Measurements from ENCODE around the gene S100A12.
"Not testable (repeated sequence)": the region's sequence is repeated elsewhere in the genome, so short reads cannot be mapped to it uniquely, and the experiment has no call there.

Gene S100A12

DNA sequence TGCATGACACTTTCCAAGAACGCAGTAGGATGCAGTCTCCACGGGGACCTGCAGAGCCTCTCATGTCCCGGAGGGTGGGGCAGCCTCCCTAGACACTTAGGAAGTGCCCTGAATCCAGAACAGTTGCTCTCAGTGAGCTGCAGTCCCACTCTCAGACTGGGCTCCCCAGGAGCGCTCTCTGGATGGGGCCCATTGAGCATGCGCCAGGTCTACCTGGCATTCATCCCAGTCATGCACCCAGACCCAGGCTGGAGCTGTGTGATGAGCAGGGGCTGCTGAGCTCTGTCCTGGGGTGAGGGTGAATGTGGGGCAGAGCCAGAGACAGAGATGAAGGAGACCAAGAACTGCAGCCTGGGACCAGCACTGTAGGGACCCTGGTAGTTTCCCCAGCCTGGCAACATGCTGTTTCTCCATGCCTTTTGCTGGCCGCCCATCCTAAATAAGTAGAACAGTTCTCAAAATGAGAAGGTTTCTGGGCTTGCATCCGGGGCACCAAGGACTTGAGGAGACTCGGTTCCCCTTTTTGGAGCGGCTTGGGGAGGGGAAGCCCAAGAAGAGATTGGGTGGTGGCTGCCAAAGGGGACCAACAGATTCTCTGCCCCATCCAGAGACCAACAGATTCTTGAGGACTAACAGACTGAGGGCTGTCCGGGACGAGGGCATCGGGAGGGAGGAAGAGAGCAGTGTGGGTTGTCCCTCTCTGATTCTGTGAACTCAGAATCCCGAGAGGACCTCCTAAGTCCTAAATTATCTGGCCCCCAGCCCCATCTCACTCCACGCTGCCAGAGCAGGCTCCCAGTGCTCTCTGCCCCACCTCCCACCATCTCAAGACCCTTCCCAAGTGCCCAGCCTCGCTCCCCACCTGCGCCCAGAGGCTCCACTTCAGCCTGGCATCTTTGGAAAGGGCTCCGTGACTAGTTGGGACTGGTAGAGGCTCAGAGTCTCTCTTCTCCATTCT lies 25.8 kb downstream of the S100A12 start:
- no peak for DNase-seq

- no peak for DNase-seq
Observed at GRCh38 chr1:153348511-153349362, 26.7 kb downstream of the S100A12 start, which contains the start of gene PGLYRP4. Gene PGLYRP4 (minus strand): TSS chr1:153348841. CDS start chr1:153347932, 909 bp downstream.

- no peak for DNase-seq
Observed at GRCh38 chr1:153347856-153348255, 27.6 kb downstream of the S100A12 start.

- not testable (repeated sequence) for DNase-seq
Observed at GRCh38 chr1:153347049-153347448, 28.4 kb downstream of the S100A12 start.

GRCh38 chr1:153346077-153346723 lies 29.2 kb downstream of the S100A12 start:
- DNase-seq = no peak

- DNase-seq = no peak
Observed at GRCh38 chr1:153345187-153346076, 30.0 kb downstream of the S100A12 start.

GRCh38 chr1:153344718-153345025 lies 30.7 kb downstream of the S100A12 start:
- DNase-seq = no peak

- DNase-seq = no peak
Observed at GRCh38 chr1:153343811-153344717, 31.4 kb downstream of the S100A12 start.

- no peak for DNase-seq
Observed at GRCh38 chr1:153343040-153343681, 32.3 kb downstream of the S100A12 start.

DNA sequence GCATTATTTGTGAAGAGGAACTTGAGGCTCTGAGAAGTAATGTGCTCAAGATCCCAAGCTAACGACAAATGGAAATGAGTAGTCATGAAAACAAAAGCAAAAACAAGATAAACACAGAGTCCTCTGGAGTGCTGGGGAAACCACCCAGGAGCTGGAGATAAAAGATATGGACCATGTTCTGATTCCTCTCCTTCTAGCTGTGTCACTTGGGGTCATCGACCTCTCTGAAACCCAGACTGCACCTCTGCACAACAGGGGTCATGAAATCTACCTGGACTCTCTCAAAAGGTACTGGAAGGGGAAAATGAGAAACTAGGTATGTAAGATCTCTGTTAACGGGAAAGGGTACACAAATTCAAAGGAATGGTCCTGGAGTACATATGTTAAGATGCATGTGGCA lies 33.2 kb downstream of the S100A12 start:
- DNase-seq = no peak

DNA sequence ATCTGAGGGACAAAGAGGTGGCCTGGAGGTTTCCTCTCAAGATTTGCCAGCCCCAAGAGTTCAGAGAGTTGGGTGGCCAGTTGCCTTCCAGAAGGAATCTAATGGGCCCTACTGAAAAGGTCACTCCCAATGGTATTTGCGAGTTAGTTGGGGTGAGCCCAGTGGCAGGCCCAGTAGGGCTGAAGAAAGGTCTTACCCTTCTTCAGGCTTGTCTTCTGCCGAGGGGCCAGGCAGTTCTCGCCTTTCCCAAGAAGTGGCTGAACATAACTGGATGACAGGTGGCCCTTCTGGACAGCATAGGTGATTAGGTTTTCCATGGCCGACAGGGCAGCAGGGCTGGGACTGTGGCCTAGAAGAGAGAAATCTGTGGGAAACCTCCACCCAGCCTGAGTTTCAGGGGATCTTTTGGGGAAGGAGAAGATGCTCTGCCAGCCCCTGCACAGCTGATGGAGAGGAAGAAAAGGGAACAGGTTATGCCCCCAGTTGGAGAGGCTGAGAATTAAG lies 33.9 kb downstream of the S100A12 start:
- DNase-seq = no peak

- DNase-seq = no peak
Observed at GRCh38 chr1:153340356-153340755, 35.1 kb downstream of the S100A12 start.

- no peak for DNase-seq
Observed at GRCh38 chr1:153339802-153340201, 35.6 kb downstream of the S100A12 start.

DNA sequence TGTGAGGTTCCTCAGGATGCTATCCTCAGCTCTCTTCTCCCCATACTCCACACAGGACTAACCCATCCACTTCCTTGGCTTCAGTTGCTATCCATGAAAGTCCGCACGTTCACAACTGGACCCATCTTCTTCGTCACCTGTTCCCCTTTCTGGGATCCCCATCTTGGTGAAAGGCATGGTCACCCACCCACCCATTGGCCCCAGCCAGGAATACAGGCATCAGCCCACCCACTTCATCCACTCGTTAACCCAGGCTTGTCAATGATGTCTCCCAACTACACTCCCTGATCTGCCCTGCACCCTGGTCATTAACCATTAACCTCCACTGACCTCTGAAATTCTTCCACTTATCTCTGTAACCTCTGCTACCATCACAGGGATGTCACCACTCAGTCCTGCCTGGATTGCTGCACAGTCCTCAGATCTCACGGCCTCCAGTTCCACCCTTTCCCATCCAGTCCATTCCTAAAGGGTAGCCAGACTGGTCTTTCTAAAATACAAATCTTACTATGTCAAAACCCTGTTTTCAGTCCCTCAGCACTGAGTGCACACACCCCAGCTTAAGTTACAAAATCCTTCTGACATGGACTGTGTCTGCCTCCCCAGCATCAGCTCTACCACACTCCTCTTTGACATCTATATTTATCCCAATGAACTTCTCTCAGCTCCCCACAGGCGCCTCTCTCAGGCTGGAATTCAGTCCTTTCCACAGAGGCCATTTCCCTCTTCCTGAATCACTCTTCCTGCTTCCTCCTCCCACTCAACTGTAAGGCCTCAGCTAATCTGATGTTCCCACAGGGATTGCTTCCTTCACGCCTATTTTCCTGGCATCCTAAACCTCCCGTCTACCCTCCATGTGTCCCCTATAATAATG lies 37.2 kb downstream of the S100A12 start:
- no peak for DNase-seq

- no peak for DNase-seq
Observed at GRCh38 chr1:153336650-153337049, 38.8 kb downstream of the S100A12 start.

- DNase-seq = no peak
Observed at GRCh38 chr1:153333902-153334301, 41.5 kb downstream of the S100A12 start.

- no peak for DNase-seq
Observed at GRCh38 chr1:153324912-153325311, 50.5 kb downstream of the S100A12 start.
